GM12891 (cell line): ENCODE data around the gene SORCS2.

ENCODE experiments used
- POLR2A ChIP-seq: IDR thresholded peaks from 2 replicates; pipeline ENCODE4 v1.6.1; 2011; ENCODE audit warnings: low read depth, low read length, control low read depth
- POLR2AphosphoS5 ChIP-seq: IDR thresholded peaks from 2 replicates; pipeline ENCODE4 v1.6.1; 2011; ENCODE audit warnings: low read depth, low read length, control low read depth
- SPI1 ChIP-seq: IDR thresholded peaks from 2 replicates; pipeline ENCODE4 v1.6.1; 2011; ENCODE audit warnings: low read depth, low read length, control low read depth
- TAF1 ChIP-seq: IDR thresholded peaks from 2 replicates; pipeline ENCODE4 v1.6.1; 2011; ENCODE audit warnings: low read depth, low read length, control low read depth

DNA sequence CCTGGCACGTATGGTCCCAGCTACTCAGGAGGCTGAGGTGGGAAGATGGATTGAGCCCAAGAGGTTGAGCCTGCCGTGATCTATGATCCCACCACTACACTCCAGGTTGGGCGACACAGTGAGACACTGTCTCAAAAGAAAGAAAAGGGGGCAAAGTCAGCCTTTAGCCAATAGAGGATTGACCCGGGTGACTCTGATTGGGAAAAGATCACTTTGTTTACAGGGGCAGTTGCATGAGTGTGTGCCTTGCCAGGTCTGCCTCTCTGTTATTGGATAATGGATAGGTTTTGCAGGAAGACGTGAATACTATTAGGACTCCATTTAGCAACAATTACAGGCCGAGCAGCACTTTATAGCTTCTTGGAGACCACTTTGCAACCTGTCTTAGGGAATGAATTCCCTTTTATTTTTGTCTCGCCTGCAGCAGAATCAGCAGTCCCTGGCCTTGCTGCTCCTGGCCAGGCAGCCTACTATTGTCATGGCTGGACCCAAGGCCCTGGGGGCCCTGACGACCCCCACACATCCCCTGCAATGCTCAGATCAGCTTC, 345.6 kb downstream of the SORCS2 start:
- no peak for TF ChIP-seq POLR2A
- TF ChIP-seq POLR2AphosphoS5 = no peak
- no peak for TF ChIP-seq TAF1
- no peak for TF ChIP-seq SPI1
